Panc1 (cell line): ENCODE measurements around the gene HERC3. TPM values are rescaled to one million over a fixed set of nuclear protein-coding genes. Genes with fewer than 3 reads are reported as not detected.

ENCODE experiments used
- ATAC-seq: fragments of 200-7000 bp; cut with Tn5 transposase; 2 replicates; pipeline ENCODE4 v1.9.1; 2020; ENCODE audit warnings: mild to moderate bottlenecking, moderate library complexity
- BruUV-seq: library from RNA; stranded (reverse); fragments of 400-500 nt; replicated peaks from 2 replicates; lab custom pipeline; 2021; lab: Mats Ljungman, UMichigan
- CTCF ChIA-PET: fragments of 300-600 bp; sonication (Branson Sonifier 250); formaldehyde crosslinking; loops from one replicate; lab custom pipeline; 2022; ENCODE audit warnings: antibody characterized with exemption; lab: Charles Lee
- POLR2A ChIA-PET: fragments of 300-600 bp; sonication (Branson Sonifier 250); formaldehyde crosslinking; loops from one replicate; lab custom pipeline; 2022; ENCODE audit warnings: antibody characterized with exemption; lab: Charles Lee
- DNase-seq: peaks from one replicate; pipeline ENCODE4 v3.0.0-alpha.2; 2010; ENCODE audit warnings: low read depth, low spot score
- H3K27ac ChIP-seq: 2 replicates; pipeline ENCODE4 v1.5.1; 2011; ENCODE audit warnings: mild to moderate bottlenecking, low read length, inconsistent platforms
- H3K27me3 ChIP-seq: fragments of 200-500 bp; sonication (Bioruptor generic); 2 replicates; pipeline ENCODE4 v1.6.0; 2014; ENCODE audit warnings: low read length, inconsistent platforms; ENCODE audit not compliant: control insufficient read depth, insufficient read depth
- H3K36me3 ChIP-seq: fragments of 200-500 bp; sonication (Bioruptor generic); 2 replicates; pipeline ENCODE4 v1.5.1; 2014; ENCODE audit warnings: inconsistent platforms, mild to moderate bottlenecking, low read length, moderate library complexity; ENCODE audit not compliant: control insufficient read depth, insufficient read depth
- H3K4me1 ChIP-seq: 2 replicates; pipeline ENCODE4 v1.5.1; 2011; ENCODE audit warnings: inconsistent platforms, mild to moderate bottlenecking, low read length, moderate library complexity; ENCODE audit not compliant: control insufficient read depth, insufficient read depth
- H3K4me3 ChIP-seq, 2 experiments: 2 replicates each; pipeline ENCODE4 v1.5.1; 2011 to 2012; ENCODE audit warnings: low read depth in 2 of 2, low read length in 2 of 2, mild to moderate bottlenecking in 2 of 2, inconsistent platforms in 1 of 2, moderate library complexity in 1 of 2
- H3K9me3 ChIP-seq: fragments of 200-500 bp; sonication (Bioruptor generic); 2 replicates; pipeline ENCODE4 v1.5.1; 2014; ENCODE audit warnings: low read depth, mild to moderate bottlenecking, inconsistent platforms, low read length, moderate library complexity; ENCODE audit not compliant: control insufficient read depth, insufficient read depth
- POLR2AphosphoS5 ChIP-seq: IDR thresholded peaks from 2 replicates; pipeline ENCODE4 v1.6.1; 2012; ENCODE audit warnings: mild to moderate bottlenecking, low read depth, low read length, moderate library complexity
- SIN3A ChIP-seq: IDR thresholded peaks from 2 replicates; pipeline ENCODE4 v1.6.1; 2012; ENCODE audit warnings: low read depth, mild to moderate bottlenecking, low read length, moderate library complexity, borderline replicate concordance; ENCODE audit not compliant: insufficient read depth
- TCF7L2 ChIP-seq: IDR thresholded peaks from 2 replicates; pipeline ENCODE4 v1.6.1; 2011; ENCODE audit warnings: mild to moderate bottlenecking, low read depth, low read length, inconsistent platforms
- in situ Hi-C: cut with HindIII; loops from 2 replicates; pipeline ENCODE4 v1.10.0; 2016; ENCODE audit warnings: low sequenced_read_pairs, low pct_unique_long_range_greater_than_20kb
- intact Hi-C: fragments of 100-400 bp; cut with micrococcal nuclease; formaldehyde crosslinking; loops from one replicate; pipeline ENCODE4 v1.10.0; 2022; ENCODE audit not compliant: unreplicated experiment
- total RNA-seq: library from RNA; stranded (reverse); gene quantifications from one replicate; pipeline ENCODE4 v1.2.1, GENCODE V29; 2021; ENCODE audit not compliant: unreplicated experiment
- TF ChIP-seq, protein P1 (sequence below), 2 experiments: IDR thresholded peaks; 2 replicates each; pipeline ENCODE4 v1.6.1; 2011 to 2012; ENCODE audit warnings: low read depth in 2 of 2, control low read depth in 1 of 2, low read length in 1 of 2, mild to moderate bottlenecking in 1 of 2, moderate library complexity in 1 of 2; ENCODE audit not compliant: insufficient read depth in 1 of 2
- TF ChIP-seq, protein P2 (sequence below): fragments of 450-650 bp; IDR thresholded peaks from 2 replicates; pipeline ENCODE4 v1.5.1; 2017; ENCODE audit warnings: mild to moderate bottlenecking

HERC3 gene
- total RNA-seq, 1 experiment from 2014 or later, result 1.1 TPM

DNA sequence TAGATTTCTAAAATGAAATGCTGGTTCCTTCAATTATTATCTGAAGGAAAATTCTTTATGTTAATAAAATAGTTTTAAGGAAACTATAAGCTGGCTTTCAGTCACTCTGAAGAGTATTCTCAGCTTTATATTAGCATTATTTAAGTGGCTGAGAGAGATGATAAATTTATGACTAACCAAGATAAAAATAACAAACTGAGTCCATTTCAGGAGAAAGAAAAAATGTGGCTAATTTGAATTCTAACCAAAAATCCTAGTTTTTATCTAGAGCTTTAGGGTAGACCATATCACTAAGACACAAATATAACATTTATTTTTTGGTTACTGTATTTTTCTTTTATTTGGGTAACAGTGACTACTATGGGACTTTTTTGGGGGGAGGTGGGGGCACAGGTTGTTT lies 164.8 kb downstream of the HERC3 start:
- BruUV-seq, result no TSS peak
- CTCF ChIA-PET, result no interaction called here

DNA sequence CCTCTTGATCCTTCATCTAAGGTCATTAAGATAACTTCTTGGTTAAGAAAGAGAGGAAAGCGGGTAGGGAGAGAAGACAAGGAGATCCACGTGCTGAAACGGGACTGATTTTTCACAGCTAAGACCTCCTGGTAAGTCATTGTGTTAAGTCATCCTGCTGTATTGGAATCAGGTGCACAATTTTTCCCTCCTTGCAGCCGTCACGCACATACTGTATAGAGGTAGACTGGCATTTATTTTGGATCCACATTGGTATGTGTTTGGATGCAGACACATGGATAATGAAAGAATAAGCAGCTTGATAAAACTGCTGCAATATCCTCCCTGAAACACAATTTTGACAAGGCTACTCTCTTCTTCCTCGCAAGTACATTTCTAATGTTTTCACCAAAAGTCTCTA lies 165.5 kb downstream of the HERC3 start:
- in situ Hi-C loops, result no loop called here
- H3K36me3 ChIP-seq, result no peaks in the 10 kb centered on the region

More for the DNA sequence above, 164.8 kb downstream of the HERC3 start:
- no peak overlapping the region for H3K27ac ChIP-seq
- H3K4me3 ChIP-seq, result no peak overlapping the region
- DNase-seq (no peak), ATAC-seq (no peak)
- in situ Hi-C loops (no loop called here), intact Hi-C loops (no loop called here)
- no peaks in the 10 kb centered on the region for H3K36me3 ChIP-seq
- POLR2A ChIA-PET, result no interaction called here
- no peaks in the 10 kb centered on the region for H3K27me3 ChIP-seq
- TF ChIP-seq, protein P1, sequence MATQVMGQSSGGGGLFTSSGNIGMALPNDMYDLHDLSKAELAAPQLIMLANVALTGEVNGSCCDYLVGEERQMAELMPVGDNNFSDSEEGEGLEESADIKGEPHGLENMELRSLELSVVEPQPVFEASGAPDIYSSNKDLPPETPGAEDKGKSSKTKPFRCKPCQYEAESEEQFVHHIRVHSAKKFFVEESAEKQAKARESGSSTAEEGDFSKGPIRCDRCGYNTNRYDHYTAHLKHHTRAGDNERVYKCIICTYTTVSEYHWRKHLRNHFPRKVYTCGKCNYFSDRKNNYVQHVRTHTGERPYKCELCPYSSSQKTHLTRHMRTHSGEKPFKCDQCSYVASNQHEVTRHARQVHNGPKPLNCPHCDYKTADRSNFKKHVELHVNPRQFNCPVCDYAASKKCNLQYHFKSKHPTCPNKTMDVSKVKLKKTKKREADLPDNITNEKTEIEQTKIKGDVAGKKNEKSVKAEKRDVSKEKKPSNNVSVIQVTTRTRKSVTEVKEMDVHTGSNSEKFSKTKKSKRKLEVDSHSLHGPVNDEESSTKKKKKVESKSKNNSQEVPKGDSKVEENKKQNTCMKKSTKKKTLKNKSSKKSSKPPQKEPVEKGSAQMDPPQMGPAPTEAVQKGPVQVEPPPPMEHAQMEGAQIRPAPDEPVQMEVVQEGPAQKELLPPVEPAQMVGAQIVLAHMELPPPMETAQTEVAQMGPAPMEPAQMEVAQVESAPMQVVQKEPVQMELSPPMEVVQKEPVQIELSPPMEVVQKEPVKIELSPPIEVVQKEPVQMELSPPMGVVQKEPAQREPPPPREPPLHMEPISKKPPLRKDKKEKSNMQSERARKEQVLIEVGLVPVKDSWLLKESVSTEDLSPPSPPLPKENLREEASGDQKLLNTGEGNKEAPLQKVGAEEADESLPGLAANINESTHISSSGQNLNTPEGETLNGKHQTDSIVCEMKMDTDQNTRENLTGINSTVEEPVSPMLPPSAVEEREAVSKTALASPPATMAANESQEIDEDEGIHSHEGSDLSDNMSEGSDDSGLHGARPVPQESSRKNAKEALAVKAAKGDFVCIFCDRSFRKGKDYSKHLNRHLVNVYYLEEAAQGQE (IDR thresholded peaks at IDR 0.05; ENCODE audit: insufficient read depth in 1 of 2, low read depth in 2 of 2, low read length in 1 of 2), result no peak
- H3K4me1 ChIP-seq, result no peaks in the 10 kb centered on the region
- H3K9me3 ChIP-seq, result no peaks in the 10 kb centered on the region

More for the DNA sequence above, 165.5 kb downstream of the HERC3 start:
- Histone ChIP-seq H3K4me1 (no peaks in the 10 kb centered on the region), H3K27me3 (no peaks in the 10 kb centered on the region), H3K9me3 (no peaks in the 10 kb centered on the region), H3K4me3 (no peak overlapping the region), H3K27ac (no peak overlapping the region)
- no peak for ATAC-seq
- CTCF ChIA-PET, result no interaction called here
- TF ChIP-seq TCF7L2 (no peak), SIN3A (no peak), POLR2AphosphoS5 (no peak)
- TF ChIP-seq, protein P2, sequence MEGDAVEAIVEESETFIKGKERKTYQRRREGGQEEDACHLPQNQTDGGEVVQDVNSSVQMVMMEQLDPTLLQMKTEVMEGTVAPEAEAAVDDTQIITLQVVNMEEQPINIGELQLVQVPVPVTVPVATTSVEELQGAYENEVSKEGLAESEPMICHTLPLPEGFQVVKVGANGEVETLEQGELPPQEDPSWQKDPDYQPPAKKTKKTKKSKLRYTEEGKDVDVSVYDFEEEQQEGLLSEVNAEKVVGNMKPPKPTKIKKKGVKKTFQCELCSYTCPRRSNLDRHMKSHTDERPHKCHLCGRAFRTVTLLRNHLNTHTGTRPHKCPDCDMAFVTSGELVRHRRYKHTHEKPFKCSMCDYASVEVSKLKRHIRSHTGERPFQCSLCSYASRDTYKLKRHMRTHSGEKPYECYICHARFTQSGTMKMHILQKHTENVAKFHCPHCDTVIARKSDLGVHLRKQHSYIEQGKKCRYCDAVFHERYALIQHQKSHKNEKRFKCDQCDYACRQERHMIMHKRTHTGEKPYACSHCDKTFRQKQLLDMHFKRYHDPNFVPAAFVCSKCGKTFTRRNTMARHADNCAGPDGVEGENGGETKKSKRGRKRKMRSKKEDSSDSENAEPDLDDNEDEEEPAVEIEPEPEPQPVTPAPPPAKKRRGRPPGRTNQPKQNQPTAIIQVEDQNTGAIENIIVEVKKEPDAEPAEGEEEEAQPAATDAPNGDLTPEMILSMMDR, result no peak
- TF ChIP-seq, protein P1 (IDR thresholded peaks at IDR 0.05; ENCODE audit: insufficient read depth in 1 of 2, low read depth in 2 of 2, low read length in 1 of 2), result no peak
- intact Hi-C loops, result no loop called here
- DNase-seq, result no peak
- POLR2A ChIA-PET, result no interaction called here
- BruUV-seq, result no TSS peak

Other genes with a start within 250 kb of the HERC3 start
- 1.2 TPM for gene HERC6, start 213.6 kb upstream of the HERC3 start, total RNA-seq
- 6.7 TPM for gene HERC5, start 135.4 kb upstream of the HERC3 start, total RNA-seq
- gene PYURF, start 68.7 kb upstream of the HERC3 start, total RNA-seq, result 37.6 TPM
- 0.67 TPM for gene NAP1L5, start 105.3 kb downstream of the HERC3 start, total RNA-seq